Trophoblast cell (in vitro differentiated cells and primary cell): Measurements from ENCODE around the gene ASPG.

Experiments
- DNase-seq, 2 donors: peaks; one replicate each; pipeline ENCODE4 v3.0.0-alpha.2; 2016
- H2AFZ ChIP-seq: 2 replicates; pipeline ENCODE4 v1.6.1; 2013; ENCODE audit warnings: low read length, moderate library complexity, mild to moderate bottlenecking; ENCODE audit not compliant: insufficient read depth, poor library complexity
- H2AK5ac ChIP-seq: 2 replicates; pipeline ENCODE4 v1.6.1; 2013; ENCODE audit warnings: mild to moderate bottlenecking, low read length
- H2BK120ac ChIP-seq: 2 replicates; pipeline ENCODE4 v1.6.1; 2013; ENCODE audit warnings: low read length, mild to moderate bottlenecking, moderate library complexity; ENCODE audit not compliant: insufficient read depth, poor library complexity
- H2BK12ac ChIP-seq: 2 replicates; pipeline ENCODE4 v1.6.1; 2013; ENCODE audit warnings: mild to moderate bottlenecking, low read length, moderate library complexity
- H2BK5ac ChIP-seq: 2 replicates; pipeline ENCODE4 v1.6.1; 2013; ENCODE audit warnings: low read length, low read depth, moderate library complexity, mild to moderate bottlenecking; ENCODE audit not compliant: poor library complexity
- H3K14ac ChIP-seq: 2 replicates; pipeline ENCODE4 v1.6.1; 2013; ENCODE audit warnings: mild to moderate bottlenecking, low read length
- H3K18ac ChIP-seq: 2 replicates; pipeline ENCODE4 v1.6.1; 2013; ENCODE audit warnings: mild to moderate bottlenecking, low read length
- H3K23ac ChIP-seq: 2 replicates; pipeline ENCODE4 v1.6.1; 2013; ENCODE audit warnings: low read length
- H3K27ac ChIP-seq: 2 replicates; pipeline ENCODE4 v1.5.1; 2013; ENCODE audit warnings: low read depth, mild to moderate bottlenecking, inconsistent platforms, low read length, moderate library complexity
- H3K27me3 ChIP-seq: 2 replicates; pipeline ENCODE4 v1.6.1; 2013; ENCODE audit warnings: inconsistent platforms, mild to moderate bottlenecking, low read length, moderate library complexity; ENCODE audit not compliant: insufficient read depth
- H3K36me3 ChIP-seq, 2 experiments: 1 replicate in 1 of 2; 2 replicates in 1 of 2; pipeline ENCODE4 v1.6.1; 2013; ENCODE audit warnings: low read length in 2 of 2, mild to moderate bottlenecking in 2 of 2, moderate library complexity in 1 of 2; ENCODE audit not compliant: insufficient read depth in 2 of 2, control insufficient read depth in 1 of 2
- H3K4ac ChIP-seq: 2 replicates; pipeline ENCODE4 v1.6.1; 2013; ENCODE audit warnings: low read depth, mild to moderate bottlenecking, low read length, moderate library complexity
- H3K4me1 ChIP-seq, 2 experiments: 1 replicate in 1 of 2; 2 replicates in 1 of 2; pipeline ENCODE4 v1.6.1; 2013; ENCODE audit warnings: low read length in 2 of 2, mild to moderate bottlenecking in 2 of 2, moderate library complexity in 1 of 2; ENCODE audit not compliant: insufficient read depth in 2 of 2, control insufficient read depth in 1 of 2
- H3K4me2 ChIP-seq: 2 replicates; pipeline ENCODE4 v1.6.1; 2013; ENCODE audit warnings: inconsistent platforms, mild to moderate bottlenecking, low read length, moderate library complexity
- H3K4me3 ChIP-seq: 2 replicates; pipeline ENCODE4 v1.5.1; 2013; ENCODE audit warnings: mild to moderate bottlenecking, low read depth, low read length, inconsistent platforms
- H3K79me1 ChIP-seq: one replicate; pipeline ENCODE4 v1.6.1; 2013; ENCODE audit warnings: low read length
- H3K79me2 ChIP-seq: 2 replicates; pipeline ENCODE4 v1.6.1; 2013; ENCODE audit warnings: low read length, mild to moderate bottlenecking; ENCODE audit not compliant: control insufficient read depth, insufficient read depth, poor library complexity
- H3K9ac ChIP-seq: 2 replicates; pipeline ENCODE4 v1.6.1; 2013; ENCODE audit warnings: mild to moderate bottlenecking, low read length
- H3K9me3 ChIP-seq: 2 replicates; pipeline ENCODE4 v1.6.1; 2013; ENCODE audit warnings: low read depth, mild to moderate bottlenecking, control low read depth, inconsistent platforms, low read length; ENCODE audit not compliant: insufficient read depth
- H4K12ac ChIP-seq: 2 replicates; pipeline ENCODE4 v1.6.1; 2013; ENCODE audit warnings: low read depth, mild to moderate bottlenecking, low read length, moderate library complexity
- H4K8ac ChIP-seq: 2 replicates; pipeline ENCODE4 v1.6.1; 2013; ENCODE audit warnings: low read depth, mild to moderate bottlenecking, low read length, moderate library complexity
- H4K91ac ChIP-seq: one replicate; pipeline ENCODE4 v1.6.1; 2013; ENCODE audit warnings: low read depth, mild to moderate bottlenecking, low read length, moderate library complexity
- WGBS: extraction: QIAGEN DNeasy Blood & Tissue Kit; methylation state at CpG from one replicate; pipeline ENCODE4 v1.1.7; 2013; ENCODE audit warnings: missing lambda C conversion rate; ENCODE audit not compliant: insufficient read length, insufficient coverage; ENCODE audit errors: extremely low coverage; 5-methylcytosine and 5-hydroxymethylcytosine counted together

The ASPG gene

GRCh38 chr14:104099096-104100041, 13.9 kb downstream of the ASPG start:
- H2BK12ac ChIP-seq, result no peak overlapping the region
- no peak overlapping the region for H3K14ac ChIP-seq
- H3K4me2 ChIP-seq, result no peak overlapping the region
- no peak overlapping the region for H3K23ac ChIP-seq
- no peak for DNase-seq
- WGBS, result no CpG with 5 or more reads among the region's 26 CpGs
- H3K79me1 ChIP-seq, result no peaks in the 10 kb centered on the region
- H2AK5ac ChIP-seq, result no peak overlapping the region
- no peak overlapping the region for H2AFZ ChIP-seq
- no peak overlapping the region for H3K9ac ChIP-seq
- H2BK120ac ChIP-seq, result no peak overlapping the region
- H3K9me3 ChIP-seq, result peaks cover 2% of the 10 kb centered on the region
- no peak overlapping the region for H4K8ac ChIP-seq
- no peak overlapping the region for H3K27ac ChIP-seq
- H3K79me2 ChIP-seq, result no peaks in the 10 kb centered on the region
- no peaks in the 10 kb centered on the region for H3K36me3 ChIP-seq
- no peaks in the 10 kb centered on the region for H3K4me1 ChIP-seq
- no peak overlapping the region for H2BK5ac ChIP-seq
- H3K27me3 ChIP-seq, result no peaks in the 10 kb centered on the region
- H3K4me3 ChIP-seq, result no peak overlapping the region
- H4K12ac ChIP-seq, result no peak overlapping the region
- no peak overlapping the region for H4K91ac ChIP-seq
- no peak overlapping the region for H3K4ac ChIP-seq
- no peak overlapping the region for H3K18ac ChIP-seq

GRCh38 chr14:104100171-104101085, 14.9 kb downstream of the ASPG start:
- Histone ChIP-seq H3K4me1 (no peaks in the 10 kb centered on the region), H4K12ac (no peak overlapping the region), H4K8ac (no peak overlapping the region), H3K4me3 (no peak overlapping the region), H3K18ac (no peak overlapping the region), H2AK5ac (no peak overlapping the region), H4K91ac (no peak overlapping the region), H3K79me2 (no peaks in the 10 kb centered on the region), H3K27me3 (no peaks in the 10 kb centered on the region), H3K4ac (no peak overlapping the region), H2BK12ac (no peak overlapping the region), H3K9me3 (no peaks in the 10 kb centered on the region), H2BK5ac (no peak overlapping the region), H3K27ac (no peak overlapping the region), H2AFZ (no peak overlapping the region), H3K23ac (no peak overlapping the region), H3K36me3 (no peaks in the 10 kb centered on the region), H3K9ac (no peak overlapping the region), H3K4me2 (no peak overlapping the region), H2BK120ac (no peak overlapping the region), H3K14ac (no peak overlapping the region), H3K79me1 (no peaks in the 10 kb centered on the region)
- no CpG with 5 or more reads among the region's 23 CpGs for WGBS
- DNase-seq, result no peak

GRCh38 chr14:104101086-104101621, 15.7 kb downstream of the ASPG start:
- Histone ChIP-seq H3K27ac (no peak overlapping the region), H3K9me3 (no peaks in the 10 kb centered on the region), H3K9ac (no peak overlapping the region), H3K27me3 (no peaks in the 10 kb centered on the region), H4K12ac (no peak overlapping the region), H2AK5ac (no peak overlapping the region), H4K91ac (no peak overlapping the region), H3K36me3 (no peaks in the 10 kb centered on the region), H3K23ac (no peak overlapping the region), H2BK120ac (no peak overlapping the region), H2BK12ac (no peak overlapping the region), H4K8ac (no peak overlapping the region), H3K4ac (no peak overlapping the region), H2AFZ (no peak overlapping the region), H3K79me2 (no peaks in the 10 kb centered on the region), H3K18ac (no peak overlapping the region), H3K4me3 (no peak overlapping the region), H3K4me1 (no peaks in the 10 kb centered on the region), H3K14ac (no peak overlapping the region), H2BK5ac (no peak overlapping the region), H3K79me1 (no peaks in the 10 kb centered on the region), H3K4me2 (no peak overlapping the region)
- no peak for DNase-seq
- WGBS, result no CpG with 5 or more reads among the region's 16 CpGs

- no peaks in the 10 kb centered on the region for H3K79me1 ChIP-seq
These were observed 16.3 kb downstream of the ASPG start for GRCh38 chr14:104101651-104102281.

More at GRCh38 chr14:104101651-104102281, 16.3 kb downstream of the ASPG start:
- WGBS, result no CpG with 5 or more reads among the region's 16 CpGs
- H3K4me1 ChIP-seq, result no peaks in the 10 kb centered on the region
- no peak overlapping the region for H3K4me2 ChIP-seq
- no peak overlapping the region for H3K18ac ChIP-seq
- no peak overlapping the region for H2AK5ac ChIP-seq
- H2BK5ac ChIP-seq, result no peak overlapping the region
- no peak overlapping the region for H3K9ac ChIP-seq
- H3K36me3 ChIP-seq, result no peaks in the 10 kb centered on the region
- H2BK120ac ChIP-seq, result no peak overlapping the region
- H2AFZ ChIP-seq, result no peak overlapping the region
- H3K14ac ChIP-seq, result no peak overlapping the region
- H4K12ac ChIP-seq, result no peak overlapping the region
- no peaks in the 10 kb centered on the region for H3K79me2 ChIP-seq
- H4K91ac ChIP-seq, result no peak overlapping the region
- H3K4ac ChIP-seq, result no peak overlapping the region
- no peak overlapping the region for H3K27ac ChIP-seq
- H3K23ac ChIP-seq, result no peak overlapping the region
- H2BK12ac ChIP-seq, result no peak overlapping the region
- no peaks in the 10 kb centered on the region for H3K9me3 ChIP-seq
- H3K27me3 ChIP-seq, result no peaks in the 10 kb centered on the region
- H3K4me3 ChIP-seq, result no peak overlapping the region
- no peak for DNase-seq
- H4K8ac ChIP-seq, result no peak overlapping the region
